ENCODE measurements around the gene IFITM2. TPM values are rescaled to one million over a fixed set of nuclear protein-coding genes. Genes with fewer than 3 reads are reported as not detected.

The IFITM2 gene
- total and polyA plus RNA-seq, 4 donors, result 424 to 1,109 (median 768) TPM

DNA sequence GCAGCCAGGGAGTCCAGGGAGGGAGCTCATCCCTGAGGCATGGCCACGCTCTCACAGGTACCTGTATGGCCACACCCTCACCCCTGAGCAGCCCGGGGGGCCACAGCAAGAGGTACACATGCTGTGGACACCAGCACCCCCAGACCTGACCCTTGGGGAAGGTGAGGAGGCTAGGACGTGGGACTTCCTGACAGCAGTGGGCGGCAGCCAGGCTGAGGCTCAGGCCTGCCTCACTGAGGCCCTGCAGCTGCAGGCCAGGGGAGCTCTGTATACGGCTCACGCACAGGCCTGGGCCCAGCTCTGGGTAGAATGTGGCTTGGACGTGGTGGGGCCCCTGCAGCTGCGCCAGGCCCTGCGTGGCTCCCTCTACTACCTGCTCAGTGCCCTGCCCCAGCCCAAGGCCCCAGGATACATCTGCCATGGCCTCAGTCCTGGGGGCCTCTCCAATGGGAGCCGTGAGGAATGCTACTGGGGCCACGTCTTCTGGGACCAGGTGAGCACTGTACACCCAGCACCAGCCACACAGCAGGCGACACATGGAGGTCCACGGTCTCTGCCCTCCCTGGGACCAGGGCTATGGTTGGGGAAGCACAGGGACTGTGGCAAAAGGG lies 16.9 kb upstream of the IFITM2 start:
- DNase-seq (peak; percentile 49 to 64), ATAC-seq (ENCODE audit: low FRiP score) (no peak)
- no peak overlapping the region for H3K27ac ChIP-seq (ENCODE audit: low read depth in 1 of 2, low read length in 2 of 2)
- H3K27me3 ChIP-seq (ENCODE audit: control insufficient read depth in 1 of 2, insufficient read depth in 2 of 2, low read length in 1 of 2), result no peaks in the 10 kb centered on the region
- no peaks in the 10 kb centered on the region for H3K9me3 ChIP-seq (ENCODE audit: control insufficient read depth, low read length)
- no peak overlapping the region for H3K4me3 ChIP-seq (ENCODE audit: low read length in 2 of 2)
- H3K36me3 ChIP-seq (ENCODE audit: control insufficient read depth in 1 of 2, insufficient read depth in 2 of 2, low read length in 1 of 2), result no peaks in the 10 kb centered on the region
- intact Hi-C loops (cut with DNase I), result no loop called here
- no peaks in the 10 kb centered on the region for H3K4me1 ChIP-seq (ENCODE audit: control insufficient read depth in 1 of 2, insufficient read depth in 2 of 2, low read length in 2 of 2)
- WGBS, 2 donors, result 88 to 93% methylated on average over 13 of the region's 13 CpGs

DNA sequence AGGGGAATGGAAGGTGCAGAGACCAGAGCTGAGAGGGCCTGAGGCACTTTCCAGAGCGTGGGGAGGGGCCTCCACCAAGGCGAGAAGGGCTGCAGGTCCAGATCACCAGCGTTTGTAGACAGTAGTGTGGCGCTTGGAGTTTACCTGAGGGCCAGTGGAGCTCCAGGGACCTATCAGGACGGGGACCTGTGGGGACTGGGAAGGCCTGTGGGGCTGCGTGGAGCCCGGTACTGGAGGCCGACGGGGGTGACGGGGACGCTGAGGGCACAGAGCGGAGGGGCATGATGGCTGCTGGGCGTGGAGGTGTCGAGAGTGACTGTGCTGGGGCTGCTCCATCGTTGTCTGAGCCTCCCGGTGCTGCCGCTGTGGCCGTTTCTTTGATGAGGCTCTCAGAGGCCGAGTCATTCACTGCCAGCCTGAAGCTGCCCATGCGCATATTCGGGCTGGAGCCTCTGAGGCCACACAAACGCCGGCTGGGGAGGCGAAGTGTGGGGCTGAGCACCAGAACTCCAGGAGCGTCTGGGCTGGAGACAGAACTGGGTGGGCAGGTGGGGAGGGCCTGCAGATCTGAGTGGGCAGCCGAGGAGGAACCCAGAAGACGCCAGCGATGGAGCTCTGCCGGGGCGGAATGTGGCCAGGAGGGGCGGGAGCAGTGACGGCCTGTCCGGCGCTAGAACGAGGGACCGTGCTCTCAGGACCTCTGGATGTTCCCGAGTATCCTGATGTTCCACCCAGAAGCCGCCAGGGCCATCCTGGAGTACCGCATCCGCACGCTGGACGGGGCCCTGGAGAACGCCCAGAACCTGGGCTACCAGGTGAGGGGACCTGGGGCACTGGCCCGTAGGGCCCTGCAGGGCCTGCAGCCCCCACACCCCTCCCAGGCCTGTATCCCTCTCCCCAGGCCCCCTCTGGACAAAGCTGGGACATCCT lies 16.1 kb upstream of the IFITM2 start:
- peak; percentile 51 to 74 for DNase-seq
- 89 to 90% methylated on average over 39 to 44 of the region's 44 CpGs for WGBS, 2 donors
- ATAC-seq (ENCODE audit: low FRiP score), result no peak
- Histone ChIP-seq H3K4me3 (ENCODE audit: low read length in 2 of 2) (no peak overlapping the region), H3K9me3 (ENCODE audit: control insufficient read depth, low read length) (no peaks in the 10 kb centered on the region), H3K4me1 (ENCODE audit: control insufficient read depth in 1 of 2, insufficient read depth in 2 of 2, low read length in 2 of 2) (no peaks in the 10 kb centered on the region), H3K27me3 (ENCODE audit: control insufficient read depth in 1 of 2, insufficient read depth in 2 of 2, low read length in 1 of 2) (no peaks in the 10 kb centered on the region), H3K27ac (ENCODE audit: low read depth in 1 of 2, low read length in 2 of 2) (no peak overlapping the region), H3K36me3 (ENCODE audit: control insufficient read depth in 1 of 2, insufficient read depth in 2 of 2, low read length in 1 of 2) (no peaks in the 10 kb centered on the region)
- intact Hi-C loops (cut with DNase I), result no loop called here

DNA sequence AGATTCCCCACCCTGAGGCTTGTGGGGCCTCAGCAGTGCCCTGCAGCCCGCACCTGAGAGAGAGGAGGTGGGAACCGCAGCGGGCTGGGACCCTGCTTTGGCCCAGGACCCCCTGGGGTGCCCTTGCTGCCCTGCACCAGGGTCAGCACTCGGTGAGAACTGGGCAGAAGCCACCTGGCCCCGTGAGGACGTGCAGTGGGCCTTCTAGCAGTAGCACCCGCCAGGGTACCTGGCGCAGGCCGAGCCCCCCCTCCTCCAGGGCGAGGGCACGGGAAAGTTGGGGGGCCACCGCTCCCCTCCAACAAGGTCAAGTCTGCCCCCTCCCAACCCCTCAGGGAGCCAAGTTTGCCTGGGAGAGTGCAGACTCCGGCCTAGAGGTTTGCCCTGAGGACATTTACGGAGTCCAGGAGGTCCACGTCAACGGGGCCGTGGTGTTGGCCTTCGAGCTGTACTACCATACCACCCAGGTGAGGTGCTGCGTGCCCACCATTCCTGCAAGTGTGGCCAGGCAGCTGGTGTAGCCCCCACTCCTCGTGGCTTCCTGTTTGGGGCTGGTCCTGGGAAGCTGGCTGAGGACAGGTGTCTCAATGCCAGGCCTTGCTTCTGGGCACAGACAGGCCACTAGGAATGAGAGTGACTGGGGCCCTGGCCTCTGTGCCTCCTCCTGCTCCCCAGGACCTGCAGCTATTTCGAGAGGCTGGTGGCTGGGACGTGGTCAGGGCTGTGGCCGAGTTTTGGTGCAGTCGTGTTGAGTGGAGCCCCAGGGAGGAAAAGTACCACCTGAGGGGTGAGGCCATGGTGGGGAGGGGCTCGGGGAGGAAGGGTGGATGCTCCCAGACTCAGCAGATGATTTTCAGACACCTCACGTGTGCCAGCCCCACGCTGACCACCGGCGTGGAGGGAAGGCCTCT lies 15.2 kb upstream of the IFITM2 start:
- Histone ChIP-seq H3K4me1 (ENCODE audit: control insufficient read depth in 1 of 2, insufficient read depth in 2 of 2, low read length in 2 of 2) (no peaks in the 10 kb centered on the region), H3K27ac (ENCODE audit: low read depth in 1 of 2, low read length in 2 of 2) (no peak overlapping the region), H3K27me3 (ENCODE audit: control insufficient read depth in 1 of 2, insufficient read depth in 2 of 2, low read length in 1 of 2) (no peaks in the 10 kb centered on the region), H3K36me3 (ENCODE audit: control insufficient read depth in 1 of 2, insufficient read depth in 2 of 2, low read length in 1 of 2) (no peaks in the 10 kb centered on the region), H3K9me3 (ENCODE audit: control insufficient read depth, low read length) (no peaks in the 10 kb centered on the region), H3K4me3 (ENCODE audit: low read length in 2 of 2) (no peak overlapping the region)
- ATAC-seq (ENCODE audit: low FRiP score) (no peak), DNase-seq (peak; percentile 45 to 76)
- WGBS, 2 donors, result 92 to 95% methylated on average over 29 of the region's 29 CpGs
- intact Hi-C loops (cut with DNase I), result no loop called here

DNA sequence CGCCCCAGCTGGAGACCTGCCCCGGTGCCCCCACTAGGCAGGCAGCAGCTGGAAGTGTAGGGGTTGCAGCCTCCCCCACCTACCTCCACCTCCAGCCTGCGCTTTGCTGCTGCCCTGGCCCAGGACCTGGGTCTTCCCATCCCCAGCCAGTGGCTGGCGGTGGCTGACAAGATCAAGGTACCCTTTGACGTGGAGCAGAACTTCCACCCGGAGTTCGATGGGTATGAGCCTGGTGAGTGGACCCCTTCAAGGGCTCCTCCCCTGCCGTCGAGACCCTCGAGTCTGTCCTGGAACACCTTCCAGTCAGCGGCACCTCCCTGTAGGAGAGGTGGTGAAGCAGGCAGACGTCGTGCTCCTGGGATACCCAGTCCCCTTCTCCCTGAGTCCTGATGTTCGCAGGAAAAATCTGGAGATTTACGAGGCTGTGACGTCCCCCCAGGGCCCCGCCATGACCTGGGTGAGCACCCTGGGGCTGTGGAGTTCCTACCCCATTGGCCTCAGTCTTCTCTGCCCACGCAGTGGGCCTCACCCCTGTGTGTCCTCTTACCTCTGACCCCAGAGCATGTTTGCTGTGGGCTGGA lies 14.3 kb upstream of the IFITM2 start:
- H3K4me1 ChIP-seq (ENCODE audit: control insufficient read depth in 1 of 2, insufficient read depth in 2 of 2, low read length in 2 of 2), result no peaks in the 10 kb centered on the region
- H3K27ac ChIP-seq (ENCODE audit: low read depth in 1 of 2, low read length in 2 of 2), result no peak overlapping the region
- no peaks in the 10 kb centered on the region for H3K36me3 ChIP-seq (ENCODE audit: control insufficient read depth in 1 of 2, insufficient read depth in 2 of 2, low read length in 1 of 2)
- ATAC-seq (ENCODE audit: low FRiP score) (no peak), DNase-seq (peak in 1 of 2 donors; percentile 57)
- WGBS, 2 donors, result 88 to 89% methylated on average over 18 of the region's 18 CpGs
- H3K9me3 ChIP-seq (ENCODE audit: control insufficient read depth, low read length), result no peaks in the 10 kb centered on the region
- intact Hi-C loops (cut with DNase I), result no loop called here
- no peaks in the 10 kb centered on the region for H3K27me3 ChIP-seq (ENCODE audit: control insufficient read depth in 1 of 2, insufficient read depth in 2 of 2, low read length in 1 of 2)
- no peak overlapping the region for H3K4me3 ChIP-seq (ENCODE audit: low read length in 2 of 2)

DNA sequence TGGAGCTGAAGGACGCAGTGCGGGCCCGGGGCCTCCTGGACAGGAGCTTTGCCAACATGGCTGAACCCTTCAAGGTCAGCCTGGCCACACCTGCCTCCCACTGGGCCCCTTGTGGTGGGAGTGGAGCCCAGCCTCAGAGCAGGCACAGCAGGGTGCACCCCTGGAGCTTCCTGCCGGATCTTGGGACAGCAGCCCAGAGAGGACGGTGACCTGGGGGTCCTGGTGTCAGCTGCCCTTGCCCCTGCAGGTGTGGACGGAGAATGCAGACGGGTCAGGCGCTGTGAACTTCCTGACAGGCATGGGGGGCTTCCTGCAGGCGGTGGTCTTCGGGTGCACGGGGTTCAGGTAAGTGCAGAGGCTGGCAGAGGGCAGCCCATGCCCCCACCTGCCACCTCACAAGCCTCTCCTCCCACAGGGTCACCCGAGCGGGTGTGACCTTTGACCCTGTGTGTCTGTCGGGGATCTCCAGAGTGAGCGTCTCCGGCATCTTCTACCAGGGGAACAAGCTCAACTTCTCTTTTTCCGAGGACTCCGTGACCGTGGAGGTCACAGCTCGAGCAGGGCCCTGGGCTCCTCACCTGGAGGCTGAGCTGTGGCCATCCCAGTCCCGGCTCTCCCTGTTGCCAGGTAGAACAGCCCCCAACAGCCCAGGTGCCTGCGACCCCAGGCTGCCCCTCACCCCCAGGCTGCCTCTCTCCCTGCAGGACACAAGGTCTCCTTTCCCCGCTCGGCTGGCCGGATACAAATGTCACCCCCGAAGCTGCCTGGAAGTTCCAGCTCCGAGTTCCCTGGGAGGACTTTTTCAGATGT lies 13.6 kb upstream of the IFITM2 start:
- ATAC-seq (ENCODE audit: low FRiP score) (no peak), DNase-seq (peak; percentile 42 to 72)
- intact Hi-C loops (cut with DNase I), result no loop called here
- Histone ChIP-seq H3K4me1 (ENCODE audit: control insufficient read depth in 1 of 2, insufficient read depth in 2 of 2, low read length in 2 of 2) (no peaks in the 10 kb centered on the region), H3K27me3 (ENCODE audit: control insufficient read depth in 1 of 2, insufficient read depth in 2 of 2, low read length in 1 of 2) (no peaks in the 10 kb centered on the region), H3K4me3 (ENCODE audit: low read length in 2 of 2) (no peak overlapping the region), H3K27ac (ENCODE audit: low read depth in 1 of 2, low read length in 2 of 2) (no peak overlapping the region), H3K36me3 (ENCODE audit: control insufficient read depth in 1 of 2, insufficient read depth in 2 of 2, low read length in 1 of 2) (no peaks in the 10 kb centered on the region), H3K9me3 (ENCODE audit: control insufficient read depth, low read length) (no peaks in the 10 kb centered on the region)
- 88 to 91% methylated on average over 27 of the region's 27 CpGs for WGBS, 2 donors

DNA sequence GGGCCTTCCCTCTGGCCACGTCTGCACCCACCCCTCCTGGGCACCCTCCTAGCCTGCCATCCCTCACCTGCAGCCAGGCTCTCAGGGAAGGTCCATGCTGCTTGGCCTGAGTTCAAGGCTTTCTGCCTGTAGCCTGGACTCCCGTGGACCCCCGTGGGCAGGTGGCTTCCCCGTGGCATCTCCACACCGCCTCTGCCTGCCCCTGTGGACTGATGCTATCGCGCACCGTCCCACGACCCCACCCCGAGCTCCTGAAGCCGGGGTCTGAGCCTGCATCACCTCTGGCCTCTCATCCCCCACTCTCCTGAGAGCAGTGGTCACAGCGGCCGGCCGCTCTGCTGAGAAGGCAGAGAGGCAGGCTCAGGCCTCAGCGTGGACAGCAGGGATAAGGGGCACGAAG lies 12.8 kb upstream of the IFITM2 start:
- no peak for ATAC-seq (ENCODE audit: low FRiP score)
- Histone ChIP-seq H3K27me3 (ENCODE audit: control insufficient read depth in 1 of 2, insufficient read depth in 2 of 2, low read length in 1 of 2) (no peaks in the 10 kb centered on the region), H3K36me3 (ENCODE audit: control insufficient read depth in 1 of 2, insufficient read depth in 2 of 2, low read length in 1 of 2) (no peaks in the 10 kb centered on the region), H3K27ac (ENCODE audit: low read depth in 1 of 2, low read length in 2 of 2) (no peak overlapping the region), H3K4me3 (ENCODE audit: low read length in 2 of 2) (no peak overlapping the region), H3K9me3 (ENCODE audit: control insufficient read depth, low read length) (no peaks in the 10 kb centered on the region), H3K4me1 (ENCODE audit: control insufficient read depth in 1 of 2, insufficient read depth in 2 of 2, low read length in 2 of 2) (no peaks in the 10 kb centered on the region)
- peak; percentile 38 to 74 for DNase-seq
- intact Hi-C loops (cut with DNase I), result no loop called here
- 90 to 93% methylated on average over 14 to 16 of the region's 16 CpGs for WGBS, 2 donors

DNA sequence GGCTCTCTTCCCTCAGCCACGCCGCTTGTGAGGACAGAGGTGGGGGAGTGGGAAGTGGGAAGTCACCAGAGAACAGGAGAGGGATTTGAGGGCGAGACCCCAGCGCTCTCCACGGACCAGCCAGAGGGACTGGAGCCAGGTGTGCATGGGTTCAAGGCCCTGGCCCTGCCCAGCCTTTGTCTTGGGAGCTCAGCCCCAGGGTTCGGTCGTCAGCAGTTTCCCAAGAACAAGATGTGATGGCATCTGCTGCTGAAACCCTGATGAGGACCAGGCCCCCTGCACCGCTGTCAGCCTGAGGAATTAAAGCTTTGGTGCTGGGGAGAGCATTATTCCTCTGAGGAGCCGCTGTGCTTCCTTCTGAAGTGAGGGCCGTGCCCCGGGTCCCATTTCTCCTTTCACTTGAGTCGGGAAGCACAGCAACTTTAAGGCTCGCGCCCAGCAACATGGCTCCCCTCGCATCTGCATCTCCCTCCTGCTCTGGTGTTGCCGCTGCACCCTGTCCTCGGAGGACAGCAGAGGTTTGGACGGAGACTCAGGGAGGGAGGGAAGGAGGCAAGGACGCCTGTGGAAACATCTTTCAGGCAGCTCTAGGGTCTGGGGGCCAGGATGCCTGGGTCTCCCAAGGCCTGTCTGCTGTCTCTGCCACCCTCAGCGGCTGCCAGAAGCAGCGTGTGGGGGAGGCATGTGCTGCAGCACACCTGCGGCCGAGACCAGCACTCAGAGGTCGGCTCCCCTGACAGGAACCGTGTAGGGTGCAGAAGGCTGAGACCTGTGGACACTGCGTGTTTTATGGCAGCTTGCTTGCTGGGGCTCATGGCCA lies 12.1 kb upstream of the IFITM2 start:
- Histone ChIP-seq H3K27ac (ENCODE audit: low read depth in 1 of 2, low read length in 2 of 2) (no peak overlapping the region), H3K4me3 (ENCODE audit: low read length in 2 of 2) (no peak overlapping the region), H3K27me3 (ENCODE audit: control insufficient read depth in 1 of 2, insufficient read depth in 2 of 2, low read length in 1 of 2) (no peaks in the 10 kb centered on the region), H3K9me3 (ENCODE audit: control insufficient read depth, low read length) (no peaks in the 10 kb centered on the region), H3K36me3 (ENCODE audit: control insufficient read depth in 1 of 2, insufficient read depth in 2 of 2, low read length in 1 of 2) (no peaks in the 10 kb centered on the region), H3K4me1 (ENCODE audit: control insufficient read depth in 1 of 2, insufficient read depth in 2 of 2, low read length in 2 of 2) (no peaks in the 10 kb centered on the region)
- intact Hi-C loops (cut with DNase I), result no loop called here
- 81 to 85% methylated on average over 26 of the region's 26 CpGs for WGBS, 2 donors
- DNase-seq, result peak; percentile 38 to 62
- no peak for ATAC-seq (ENCODE audit: low FRiP score)
